SK-N-SH (cell line): ENCODE measurements around the gene CDHR3. TPM values are rescaled to one million over a fixed set of nuclear protein-coding genes. Genes with fewer than 3 reads are reported as not detected.

ENCODE experiments used
- polyA plus RNA-seq, 3 experiments: library from polyadenylated mRNA; depleted of rRNA; stranded (reverse); fragments of >200 nt; gene quantifications; 2 replicates each; pipeline ENCODE4 v1.2.3, GENCODE V29; 2012

CDHR3 gene
- polyA plus RNA-seq, 1 of the 3 experiments (the other 2 are of a cell fraction), result 7.5 TPM

Other genes starting within 250 kb of the CDHR3 start
- 6.0 and 6.2 TPM in 2 replicates for gene ATXN7L1, start 86.7 kb upstream of the CDHR3 start, polyA plus RNA-seq (2012; rRNA removed)
- 72.4 and 98.7 TPM in 2 replicates for gene SYPL1, start 149.0 kb downstream of the CDHR3 start, polyA plus RNA-seq (2012; rRNA removed)